Epidermal melanocyte (primary cell): Measurements from ENCODE around the gene LRMDA.
A peak's percentile ranks its signal among the peaks of the same experiment; 100 is the strongest.
"Not testable (repeated sequence)": the region's sequence is repeated elsewhere in the genome, so short reads cannot be mapped to it uniquely, and the experiment has no call there.

Source experiments
- DNase-seq: peaks from one replicate; pipeline ENCODE4 v3.0.0; 2011; ENCODE audit warnings: low spot score; ENCODE audit not compliant: insufficient read length

The LRMDA gene

DNA sequence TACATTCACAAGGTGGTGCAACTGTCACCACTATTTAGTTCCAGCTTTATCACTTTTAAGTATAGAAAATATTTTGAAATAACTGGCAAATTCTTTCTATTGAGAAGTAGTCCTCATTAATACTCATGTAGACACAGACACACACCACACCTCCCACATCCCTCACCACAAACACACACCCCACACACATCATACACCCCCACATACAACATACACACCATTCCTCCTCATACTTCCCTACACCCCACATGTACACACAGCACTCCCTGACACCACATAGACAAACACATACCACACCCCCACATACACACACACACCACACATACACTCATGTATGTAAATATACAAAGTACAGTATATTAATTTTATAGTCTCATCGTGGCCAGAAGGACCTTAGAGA lies 178.8 kb downstream of the LRMDA start:
- no peak for DNase-seq

- no peak for DNase-seq
Measured at GRCh38 chr10:75611172-75611992, 180.0 kb downstream of the LRMDA start.

DNA sequence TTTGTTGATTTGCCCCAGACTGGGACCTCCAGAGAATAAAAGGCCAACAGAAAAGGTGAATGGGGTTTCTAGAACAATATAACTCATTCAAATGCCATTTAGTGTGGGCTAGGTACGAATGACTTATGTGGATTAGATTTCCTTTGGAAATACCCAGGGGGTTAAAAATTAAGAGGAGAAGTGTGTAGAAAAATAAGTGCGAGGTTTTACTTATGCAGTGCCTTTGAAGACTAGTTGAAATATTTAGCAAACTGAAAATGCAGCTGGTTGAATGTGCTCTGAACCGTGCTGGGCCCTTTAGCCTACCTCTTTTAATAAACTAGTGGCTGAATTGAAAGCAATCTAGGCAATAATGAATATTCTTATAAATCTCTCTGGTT lies 180.6 kb downstream of the LRMDA start:
- no peak for DNase-seq

GRCh38 chr10:75612904-75613684 lies 181.7 kb downstream of the LRMDA start:
- peak; percentile 35 for DNase-seq

- no peak for DNase-seq
Measured at GRCh38 chr10:75613685-75614504, 182.5 kb downstream of the LRMDA start.

DNA sequence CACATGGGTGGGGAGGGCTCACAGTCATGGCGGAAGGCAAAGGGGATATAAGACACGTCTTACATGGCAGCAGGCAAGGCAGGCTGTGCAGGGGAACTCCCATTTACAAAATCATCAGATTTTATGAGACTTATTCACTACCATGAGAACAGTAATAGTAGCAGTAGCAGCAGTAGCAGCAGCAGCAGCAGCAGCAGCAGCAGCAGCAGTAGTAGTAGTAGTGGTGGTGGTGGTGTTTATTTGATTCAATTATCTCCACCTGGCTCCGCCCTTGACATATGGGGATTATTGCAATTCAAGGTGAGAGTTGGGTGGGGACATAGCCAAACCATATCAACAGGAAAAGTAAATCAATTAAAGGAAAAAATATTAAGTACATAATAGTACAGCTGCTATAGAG lies 184.7 kb downstream of the LRMDA start:
- no peak for DNase-seq

- no peak for DNase-seq
Measured at GRCh38 chr10:75616874-75617478, 185.6 kb downstream of the LRMDA start.

GRCh38 chr10:75617485-75618155 lies 186.2 kb downstream of the LRMDA start:
- no peak for DNase-seq

DNA sequence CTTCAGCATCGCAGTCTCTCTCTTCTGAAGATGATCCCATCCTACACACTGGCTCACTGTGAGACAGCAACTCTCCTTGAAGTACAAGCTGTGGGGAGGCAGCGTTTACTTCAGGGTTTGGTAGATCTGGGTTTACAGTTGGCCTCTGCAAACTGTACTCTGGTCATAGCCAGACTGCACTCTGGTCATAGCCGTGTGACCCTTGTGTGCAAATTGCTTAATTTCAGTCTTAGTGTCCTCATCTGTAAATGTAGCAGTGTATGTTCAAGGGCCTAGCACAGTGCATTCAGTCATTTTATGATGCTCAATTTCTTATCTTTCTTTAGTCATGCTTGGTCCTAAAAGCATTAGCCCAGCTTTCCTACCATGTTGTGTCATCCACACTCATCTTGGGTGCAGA lies 188.2 kb downstream of the LRMDA start:
- no peak for DNase-seq

DNA sequence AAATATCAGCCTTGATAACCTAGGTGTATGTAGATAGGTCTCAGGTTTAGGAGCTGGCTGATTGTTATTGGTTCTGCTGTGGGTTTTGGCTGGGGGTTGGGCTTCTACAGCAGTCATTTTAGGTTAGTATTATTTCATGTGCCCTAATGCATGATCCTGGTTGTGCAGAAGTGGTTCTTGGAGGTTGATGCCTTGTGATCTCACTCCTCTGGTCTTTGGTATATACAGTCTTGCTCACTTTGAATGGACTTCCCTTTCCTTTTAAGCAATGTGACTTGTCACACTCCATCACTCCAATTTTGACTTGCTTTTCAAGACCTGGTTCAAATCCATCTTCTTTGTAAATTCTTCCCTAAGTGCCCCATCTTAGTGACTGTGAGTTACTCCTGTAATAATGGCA lies 188.9 kb downstream of the LRMDA start:
- no peak for DNase-seq

GRCh38 chr10:75621003-75621402 lies 189.6 kb downstream of the LRMDA start:
- not testable (repeated sequence) for DNase-seq

GRCh38 chr10:75622503-75622902 lies 191.1 kb downstream of the LRMDA start:
- DNase-seq: no peak

DNA sequence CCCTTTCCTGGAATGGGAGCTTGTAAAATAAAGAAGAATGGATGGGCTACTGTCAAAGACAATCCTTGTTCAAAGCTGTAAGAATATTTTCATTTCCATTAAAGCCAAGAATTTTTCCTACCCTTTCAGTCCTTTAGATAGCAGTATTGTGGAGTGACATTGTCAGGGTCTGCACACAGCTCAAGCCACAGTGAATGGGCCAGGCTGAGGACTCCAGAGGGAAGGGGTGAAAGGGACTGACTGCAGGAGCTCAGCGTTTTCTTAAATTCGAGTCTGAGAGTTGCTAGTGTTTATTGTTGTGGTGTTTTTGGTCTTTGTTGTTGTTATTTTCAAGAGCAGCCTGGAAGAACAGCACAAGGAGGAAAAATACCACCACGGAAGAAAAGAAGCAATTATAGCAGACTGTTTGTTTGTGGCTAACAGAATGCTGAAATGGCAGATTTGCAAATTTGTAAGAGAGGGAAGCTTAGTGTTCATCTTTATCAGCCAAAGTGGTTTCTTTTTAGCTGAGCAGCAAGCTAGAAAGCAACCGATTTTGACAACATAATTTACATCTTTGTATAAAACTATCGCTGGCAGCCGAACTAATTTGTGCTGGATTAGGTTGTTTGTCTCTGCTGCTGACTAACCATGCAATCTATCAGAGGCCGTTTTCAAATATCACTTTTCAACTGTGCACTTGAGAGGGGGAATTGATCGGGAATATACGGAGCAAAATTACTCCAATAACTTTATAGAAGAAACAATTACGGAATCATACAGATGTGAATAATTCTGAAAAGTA lies 192.1 kb downstream of the LRMDA start:
- DNase-seq: no peak

GRCh38 chr10:75624638-75625037 lies 193.2 kb downstream of the LRMDA start:
- DNase-seq: no peak

DNA sequence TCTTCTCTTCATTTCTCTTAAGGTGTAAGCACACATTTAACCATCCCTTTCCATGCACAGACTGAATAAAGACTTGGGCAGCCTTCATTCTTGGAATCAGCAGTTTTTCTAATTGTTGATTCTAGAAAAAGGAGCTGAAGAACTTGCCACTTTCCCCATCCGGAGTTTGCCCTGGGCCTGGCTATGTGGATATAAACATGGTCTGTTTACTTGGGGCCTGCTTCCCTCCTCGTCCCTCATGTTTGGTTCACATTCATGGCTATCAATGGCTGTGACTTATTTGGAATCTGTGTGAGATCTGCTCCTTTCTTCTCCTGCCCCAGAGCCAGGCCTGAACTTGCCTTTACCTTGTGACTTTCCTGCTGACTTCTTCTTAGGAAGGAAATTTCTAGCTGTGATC lies 199.3 kb downstream of the LRMDA start:
- no peak for DNase-seq

DNA sequence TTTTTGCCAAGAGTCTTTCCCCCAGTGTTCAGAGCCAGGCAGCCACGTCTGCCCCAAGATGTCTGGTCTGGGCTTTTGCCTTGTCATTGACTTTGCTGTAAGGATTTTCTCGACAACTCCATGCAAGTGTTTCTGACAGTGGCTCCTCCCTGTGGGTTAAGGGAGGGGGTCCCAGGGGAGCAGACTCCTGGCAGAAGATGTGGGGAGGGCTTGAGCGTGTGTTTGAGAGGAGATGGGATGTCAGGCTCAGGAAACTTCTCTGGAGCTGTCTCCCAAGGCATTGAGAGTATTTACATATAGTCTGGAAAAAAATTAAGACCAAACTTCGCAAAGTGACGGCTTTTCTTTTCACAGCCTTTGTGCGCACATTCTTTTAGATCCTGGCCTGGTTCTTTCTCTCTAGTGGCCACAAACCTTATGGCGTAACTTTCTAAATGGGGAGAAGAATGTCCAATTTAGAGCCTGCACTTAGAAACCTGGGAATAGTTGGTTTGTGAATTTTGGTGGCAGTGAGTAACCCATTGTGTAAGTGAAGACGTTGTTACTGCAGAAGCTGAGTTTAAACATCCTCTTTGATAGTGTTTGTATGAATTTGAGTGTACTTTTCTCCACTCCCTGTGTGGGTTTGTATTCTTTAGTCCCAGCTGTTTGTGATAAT lies 201.5 kb downstream of the LRMDA start:
- DNase-seq: no peak

DNA sequence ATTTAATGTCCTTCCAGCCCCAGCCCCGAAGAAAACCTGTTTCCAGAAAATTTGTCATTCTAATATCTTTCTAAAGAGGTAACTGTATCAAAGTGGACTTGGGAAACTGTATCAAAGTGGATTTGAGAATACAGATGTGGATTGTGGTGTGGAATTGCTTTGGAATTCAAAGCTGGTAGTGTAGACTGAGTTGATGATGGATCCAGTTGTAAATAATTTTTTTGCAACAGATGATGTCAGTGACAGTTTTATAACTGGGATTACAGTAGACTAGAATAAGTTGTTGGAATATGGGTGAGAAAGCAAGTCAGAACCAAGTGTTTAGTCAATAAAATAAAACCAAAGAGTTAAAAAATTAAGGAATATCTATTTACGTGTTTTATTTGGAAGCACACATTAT lies 202.1 kb downstream of the LRMDA start:
- DNase-seq: no peak

GRCh38 chr10:75634947-75635346 lies 203.5 kb downstream of the LRMDA start:
- no peak for DNase-seq

GRCh38 chr10:75638752-75639151 lies 207.3 kb downstream of the LRMDA start:
- no peak for DNase-seq

DNA sequence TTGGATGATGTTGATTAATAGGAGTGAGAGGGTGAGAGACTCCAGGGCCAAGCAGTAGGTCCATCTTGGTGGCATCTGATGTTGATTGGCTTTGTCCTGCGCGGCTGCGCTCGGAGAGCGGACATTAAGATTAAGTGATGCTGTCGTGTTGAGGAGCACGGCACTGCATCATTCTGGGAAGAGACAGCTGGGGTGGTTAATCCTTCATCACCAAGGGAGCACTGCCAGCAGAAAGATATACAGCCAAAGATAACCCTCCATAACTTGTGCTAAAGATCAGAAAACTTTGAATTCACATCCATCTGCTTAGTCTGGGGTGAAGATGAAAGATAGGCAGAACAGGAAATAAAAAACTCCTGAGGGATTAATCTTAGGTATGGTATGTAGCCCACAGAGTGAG lies 208.3 kb downstream of the LRMDA start:
- no peak for DNase-seq
